IMR-90 (cell line): ENCODE results near the gene ARL10.

ENCODE experiments used
- BHLHE40 ChIP-seq: fragments of 150-350 bp; IDR thresholded peaks from 2 replicates; pipeline ENCODE4 v1.6.1; 2016; ENCODE audit warnings: mild to moderate bottlenecking, low read depth, low read length
- CHD1 ChIP-seq: IDR thresholded peaks from 2 replicates; pipeline ENCODE4 v1.6.1; 2012; ENCODE audit warnings: low read depth, low read length, improper control_type of control experiment
- CTCF ChIP-seq: conservative IDR thresholded peaks from 2 replicates; pipeline ENCODE4 v1.5.1; 2012; ENCODE audit warnings: mild to moderate bottlenecking, low read depth, low read length, improper control_type of control experiment
- ELK1 ChIP-seq: fragments of 150-350 bp; IDR thresholded peaks from 2 replicates; pipeline ENCODE4 v1.6.1; 2016; ENCODE audit warnings: low read depth, mild to moderate bottlenecking, low read length, moderate library complexity, borderline replicate concordance
- MAFK ChIP-seq: IDR thresholded peaks from 2 replicates; pipeline ENCODE4 v1.6.1; 2012; ENCODE audit warnings: low read depth, low read length, improper control_type of control experiment
- MAZ ChIP-seq: IDR thresholded peaks from 2 replicates; pipeline ENCODE4 v1.6.1; 2012; ENCODE audit warnings: low read depth, mild to moderate bottlenecking, low read length, improper control_type of control experiment, moderate library complexity, borderline replicate concordance
- POLR2A ChIP-seq: IDR thresholded peaks from 2 replicates; pipeline ENCODE4 v1.6.1; 2012; ENCODE audit warnings: mild to moderate bottlenecking, low read depth, low read length
- RAD21 ChIP-seq: IDR thresholded peaks from 2 replicates; pipeline ENCODE4 v1.6.1; 2012; ENCODE audit warnings: low read length, improper control_type of control experiment
- RCOR1 ChIP-seq: IDR thresholded peaks from 2 replicates; pipeline ENCODE4 v1.6.1; 2012; ENCODE audit warnings: mild to moderate bottlenecking, low read length, improper control_type of control experiment; ENCODE audit not compliant: insufficient replicate concordance
- RFX5 ChIP-seq: IDR thresholded peaks from 2 replicates; pipeline ENCODE4 v1.8.0; 2012; ENCODE audit warnings: low read depth, mild to moderate bottlenecking, low read length, moderate library complexity
- SMC3 ChIP-seq: fragments of 150-350 bp; IDR thresholded peaks from 2 replicates; pipeline ENCODE4 v1.6.1; 2016; ENCODE audit warnings: low read depth, mild to moderate bottlenecking, antibody characterized with exemption, low read length, moderate library complexity
- USF2 ChIP-seq: fragments of 150-350 bp; IDR thresholded peaks from 2 replicates; pipeline ENCODE4 v1.6.1; 2017; ENCODE audit warnings: mild to moderate bottlenecking, antibody characterized with exemption, low read length, low read depth

GRCh38 chr5:176366232-176366894, 1.1 kb downstream of the ARL10 start:
- TF ChIP-seq CTCF: no peak
- no peak for TF ChIP-seq POLR2A
- TF ChIP-seq RAD21: no peak
- no peak for TF ChIP-seq RCOR1
- TF ChIP-seq RFX5: no peak
- no peak for TF ChIP-seq SMC3
- no peak for TF ChIP-seq MAZ
- TF ChIP-seq ELK1: no peak
- TF ChIP-seq MAFK: no peak
- no peak for TF ChIP-seq CHD1
- no peak for TF ChIP-seq USF2
- no peak for TF ChIP-seq BHLHE40
